ENCODE data around the gene CLDN1. TPM values are rescaled to one million over a fixed set of nuclear protein-coding genes. Genes with fewer than 3 reads are reported as not detected.

Gene CLDN1
- total and polyA plus RNA-seq, 2 of the 13 experiments (the other 11 are each of a cell fraction or from before 2014, with no cell fraction given): 42.7 to 51.6 TPM

- TF ChIP-seq HNRNPUL1 (IDR thresholded peaks at IDR 0.05; ENCODE audit: low read depth, low read length): no peak
- no peak for TF ChIP-seq CREB1 (IDR thresholded peaks at IDR 0.05)
- no peak for TF ChIP-seq CREB1 (CRISPR knock-in tag; IDR thresholded peaks at IDR 0.05)
- peak; percentile 36 for TF ChIP-seq ZFY (CRISPR knock-in tag; IDR thresholded peaks at IDR 0.05)
- TF ChIP-seq NFKB2 (CRISPR knock-in tag; IDR thresholded peaks at IDR 0.05; ENCODE audit: borderline replicate concordance): peak; percentile 71; the same call in 1 of the 2 replicates
- no peak for TF ChIP-seq NFIB (CRISPR knock-in tag; IDR thresholded peaks at IDR 0.05; ENCODE audit: borderline replicate concordance)
- no peak for TF ChIP-seq ONECUT2 (CRISPR knock-in tag; IDR thresholded peaks at IDR 0.05)
- no peak for TF ChIP-seq ZNF24 (IDR thresholded peaks at IDR 0.05)
- TF ChIP-seq ZNF281 (CRISPR knock-in tag; IDR thresholded peaks at IDR 0.05; ENCODE audit: borderline replicate concordance): no peak; the same call in 1 of the 2 replicates
- no peak for TF ChIP-seq ZKSCAN8 (CRISPR knock-in tag; IDR thresholded peaks at IDR 0.05; ENCODE audit: borderline replicate concordance)
- TF ChIP-seq MAF1 (CRISPR knock-in tag; IDR thresholded peaks at IDR 0.05; ENCODE audit: borderline replicate concordance): 0 out of 2 replicates have a peak, but pooled peaks have one; percentile 30
- no peak for TF ChIP-seq ZNF44 (CRISPR knock-in tag; IDR thresholded peaks at IDR 0.05)
- no peak; the same call in 1 of the 2 replicates for TF ChIP-seq TMF1 (CRISPR knock-in tag; IDR thresholded peaks at IDR 0.05; ENCODE audit: low read depth)
- TF ChIP-seq ZNF17 (CRISPR knock-in tag; IDR thresholded peaks at IDR 0.05): no peak
- peak; percentile 73 for TF ChIP-seq SPEN (CRISPR knock-in tag; IDR thresholded peaks at IDR 0.05; ENCODE audit: low read depth)
- no peak for TF ChIP-seq MIER3 (CRISPR knock-in tag; IDR thresholded peaks at IDR 0.05; ENCODE audit: borderline replicate concordance)
- TF ChIP-seq ZNF562 (CRISPR knock-in tag; IDR thresholded peaks at IDR 0.05; ENCODE audit: borderline replicate concordance): no peak
- TF ChIP-seq ZNF292 (CRISPR knock-in tag; IDR thresholded peaks at IDR 0.05; ENCODE audit: borderline replicate concordance, low read depth): peak; percentile 91
- peak; percentile 21; the same call in 1 of the 2 replicates for TF ChIP-seq FOXA3 (CRISPR knock-in tag; IDR thresholded peaks at IDR 0.05)
- no peak for TF ChIP-seq HMGXB3 (CRISPR knock-in tag; IDR thresholded peaks at IDR 0.05; ENCODE audit: borderline replicate concordance)
- TF ChIP-seq CBX1 (IDR thresholded peaks at IDR 0.05; ENCODE audit: low read depth): peak; percentile 42
- TF ChIP-seq ZNF546 (CRISPR knock-in tag; conservative IDR thresholded peaks at IDR 0.05): peak; percentile 61; the same call in 1 of the 2 replicates
Measured at GRCh38 chr3:190321789-190322603, at the start of gene CLDN1 (continued).
